Right renal pelvis (tissue), 4 donors: ENCODE measurements around the gene ZNF618. TPM values are rescaled to one million over a fixed set of nuclear protein-coding genes. Genes with fewer than 3 reads are reported as not detected.

Source experiments
- DNase-seq, 4 donors: peaks; one replicate each; pipeline ENCODE4 v3.0.0-alpha.2; 2013; ENCODE audit warnings: low read depth in 4 of 4, low spot score in 3 of 4, missing footprints in 1 of 4
- polyA plus RNA-seq, 4 donors: library from polyadenylated mRNA; unstranded; fragments of 120-200 nt; gene quantifications; one replicate each; pipeline ENCODE4 v1.2.1, GENCODE V29; 2013; ENCODE audit not compliant: insufficient read length in 4 of 4

ZNF618 gene
- polyA plus RNA-seq, 4 donors = 40.2 to 43.4 (median 41.8) TPM

GRCh38 chr9:113910036-113910639 is 34.0 kb downstream of the ZNF618 start:
- DNase-seq = peak in 2 of 4 donors; percentile 16 to 20

- DNase-seq = no peak
These were observed 35.9 kb downstream of the ZNF618 start for GRCh38 chr9:113911850-113912557.

GRCh38 chr9:113912816-113913215 is 36.7 kb downstream of the ZNF618 start:
- DNase-seq = peak in 1 of 4 donors; percentile 14

DNA sequence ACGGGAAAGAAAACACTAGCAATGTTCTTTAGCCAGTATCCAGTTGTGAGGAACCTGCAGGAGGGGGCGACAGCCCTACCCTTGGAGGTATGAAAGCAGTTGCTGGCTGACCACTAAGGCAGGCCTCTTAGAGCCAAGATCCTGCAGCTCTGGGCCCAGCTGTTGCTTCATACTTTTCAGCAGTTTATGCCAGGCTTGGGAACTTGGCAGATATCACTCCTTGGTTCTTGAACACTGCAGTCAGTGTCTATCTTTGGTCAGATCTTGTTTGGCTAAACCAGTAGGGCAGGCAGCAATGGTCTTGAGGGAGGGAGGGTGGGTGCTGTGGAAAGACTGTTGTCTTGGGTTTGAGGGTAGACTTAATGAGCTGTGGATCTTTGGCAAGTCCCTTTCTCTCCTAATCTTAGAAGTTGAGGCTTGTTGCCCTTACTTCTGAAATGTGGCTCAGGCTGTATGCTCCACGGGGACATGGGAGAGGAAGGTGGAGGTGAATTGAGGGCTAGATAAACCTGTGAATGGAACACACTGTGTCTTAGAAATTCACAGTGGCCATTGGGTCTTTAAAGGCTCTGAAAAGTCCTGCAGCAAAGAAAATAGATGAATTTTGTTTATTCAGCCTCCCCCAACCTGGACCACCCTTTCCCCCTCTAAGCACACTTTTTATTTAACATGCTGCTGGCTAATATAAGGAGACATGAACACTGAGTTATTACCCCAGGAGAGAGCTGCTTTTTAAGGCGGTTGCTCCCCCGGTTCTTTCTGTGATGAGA is 37.5 kb downstream of the ZNF618 start:
- DNase-seq = no peak

- no peak for DNase-seq
These were observed 38.4 kb downstream of the ZNF618 start for GRCh38 chr9:113914517-113914916.

- no peak for DNase-seq
These were observed 39.8 kb downstream of the ZNF618 start for GRCh38 chr9:113915817-113916434.

DNA sequence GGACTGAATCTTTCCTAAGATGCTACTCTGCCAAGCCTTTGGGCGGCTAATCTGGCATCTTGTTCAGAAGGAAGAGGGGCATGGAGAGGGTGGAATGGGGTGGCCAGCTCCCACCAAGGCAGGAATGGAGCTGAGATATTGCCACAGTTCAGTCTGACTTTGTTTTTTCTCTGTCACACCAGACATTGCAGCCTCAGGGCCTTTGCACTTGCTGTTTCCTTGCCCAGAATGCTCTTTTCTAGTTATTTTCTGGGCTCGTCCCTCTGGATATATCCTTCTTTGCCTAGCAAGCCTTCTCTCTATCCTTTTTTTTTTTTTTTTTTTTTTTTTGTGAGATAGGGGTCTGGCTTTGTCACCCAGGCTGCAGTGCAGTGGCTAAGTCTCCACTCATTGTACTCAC is 40.8 kb downstream of the ZNF618 start:
- no peak for DNase-seq

DNA sequence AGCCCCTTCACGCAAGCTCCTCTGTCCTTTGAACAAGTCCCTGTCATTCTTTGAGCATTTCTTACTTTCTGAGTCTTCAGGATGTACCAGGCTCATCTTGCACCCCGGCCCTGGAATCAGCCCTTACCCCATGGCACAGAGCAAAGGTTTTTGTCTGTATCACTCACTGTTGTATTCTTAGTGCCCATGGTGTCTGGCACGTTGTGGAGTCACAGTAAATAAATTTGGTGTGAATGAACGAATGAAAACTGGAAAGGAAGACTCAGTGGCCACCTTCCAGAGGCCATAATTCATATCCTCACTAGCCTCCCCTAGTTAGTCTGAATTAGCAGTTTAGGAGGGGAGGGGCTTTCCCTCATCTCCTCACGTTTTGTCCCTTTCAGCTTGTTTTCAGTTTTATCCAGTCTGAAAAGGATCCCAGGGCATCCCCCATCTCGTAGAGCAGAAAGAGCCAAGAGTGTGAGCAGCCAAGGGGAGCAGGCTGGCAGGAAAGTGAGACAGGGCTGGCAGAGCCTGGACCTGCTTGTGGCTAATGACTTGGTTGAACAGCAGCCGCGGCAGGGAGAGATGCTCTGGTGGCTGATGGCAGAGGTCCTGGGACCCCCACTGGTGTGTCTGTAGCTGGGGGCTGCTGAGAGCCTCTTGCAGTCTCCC is 42.7 kb downstream of the ZNF618 start:
- DNase-seq = no peak

DNA sequence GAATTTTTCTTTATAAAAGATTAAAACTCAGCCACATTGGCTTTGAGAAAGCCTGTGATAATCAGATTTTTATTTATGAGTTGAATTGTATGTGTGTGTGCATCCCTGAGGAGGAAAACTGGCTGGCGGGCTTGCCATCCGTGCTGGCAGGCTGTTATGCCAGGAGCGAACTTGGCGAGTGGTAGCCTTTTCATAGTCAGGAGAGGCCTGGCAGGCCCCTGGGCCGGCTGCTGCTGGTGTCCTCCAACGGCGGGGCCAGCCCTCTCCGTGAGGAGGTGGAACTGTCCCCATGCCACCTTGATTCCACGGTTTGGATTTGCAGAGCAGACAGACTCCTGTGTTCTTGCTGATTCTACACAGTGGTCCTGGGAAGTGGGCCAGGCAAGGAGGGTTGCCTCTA is 43.3 kb downstream of the ZNF618 start:
- DNase-seq = no peak

GRCh38 chr9:113919871-113920270 is 43.8 kb downstream of the ZNF618 start:
- DNase-seq = no peak

GRCh38 chr9:113920872-113921271 is 44.8 kb downstream of the ZNF618 start:
- DNase-seq = no peak

DNA sequence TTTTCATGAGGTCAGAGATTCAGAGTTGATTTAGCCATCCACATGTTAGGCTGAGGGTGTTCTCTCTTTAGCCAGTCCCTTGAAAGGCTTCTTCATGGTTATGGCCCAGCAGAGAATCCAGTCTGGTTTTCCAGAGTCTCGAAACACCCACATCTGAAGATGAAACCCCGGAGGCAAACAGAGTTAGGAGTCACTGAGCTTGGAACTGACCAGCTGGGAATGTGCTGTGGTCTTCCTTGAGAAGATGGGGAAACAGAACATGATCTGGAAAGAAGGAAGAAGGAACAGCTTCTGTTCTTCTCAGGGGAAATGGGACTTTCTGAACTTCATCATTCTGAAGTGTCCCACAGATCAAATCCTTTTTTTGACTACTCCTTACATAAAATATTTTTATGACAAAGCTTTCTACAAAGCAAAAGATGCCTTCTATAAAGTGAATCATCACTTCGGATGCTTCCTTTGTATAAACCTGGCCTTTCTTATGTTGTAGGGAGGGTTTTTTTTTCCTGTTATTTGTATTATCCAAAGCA is 45.4 kb downstream of the ZNF618 start:
- no peak for DNase-seq

- no peak for DNase-seq
These were observed 46.1 kb downstream of the ZNF618 start for GRCh38 chr9:113922160-113922559.

- DNase-seq = no peak
These were observed 50.1 kb downstream of the ZNF618 start for GRCh38 chr9:113926211-113926610.

- no peak for DNase-seq
These were observed 51.2 kb downstream of the ZNF618 start for GRCh38 chr9:113927277-113927676.

GRCh38 chr9:113928269-113928668 is 52.2 kb downstream of the ZNF618 start:
- DNase-seq = no peak

GRCh38 chr9:113929634-113930389 is 53.7 kb downstream of the ZNF618 start:
- no peak for DNase-seq

GRCh38 chr9:113930390-113930783 is 54.3 kb downstream of the ZNF618 start:
- DNase-seq = no peak

GRCh38 chr9:113931140-113931539 is 55.0 kb downstream of the ZNF618 start:
- DNase-seq = no peak

GRCh38 chr9:113931777-113932176 is 55.7 kb downstream of the ZNF618 start:
- DNase-seq = no peak
